LNCAP (cell line): ENCODE data around the gene ZNF79.
A peak's percentile ranks its signal among the peaks of the same experiment; 100 is the strongest.

ENCODE experiments used
- TF ChIP-seq, protein P1 (sequence below): fragments of 450-650 bp; IDR thresholded peaks from 2 replicates; pipeline ENCODE4 v1.5.1; 2017; ENCODE audit warnings: mild to moderate bottlenecking

The ZNF79 gene

DNA sequence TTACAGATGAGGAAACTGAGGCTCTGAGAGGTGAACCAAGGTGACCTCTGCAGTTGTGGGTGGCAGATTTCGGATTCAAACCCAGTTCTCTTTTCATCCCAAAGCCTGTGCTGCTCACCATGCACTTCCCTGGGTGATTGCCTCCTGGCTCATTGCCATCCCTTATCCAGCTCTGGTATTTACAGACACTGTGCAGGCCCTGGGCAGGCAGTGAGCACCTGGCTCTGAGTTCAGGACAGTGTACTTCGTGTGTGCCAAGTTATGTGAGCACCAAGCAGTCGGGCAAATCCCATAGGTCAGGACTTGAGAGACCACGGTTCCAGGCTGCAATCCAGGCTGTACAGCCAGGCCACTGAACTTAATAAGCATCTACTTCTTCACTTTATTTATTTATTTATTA is 28.5 kb downstream of the ZNF79 start:
- TF ChIP-seq, protein P1, sequence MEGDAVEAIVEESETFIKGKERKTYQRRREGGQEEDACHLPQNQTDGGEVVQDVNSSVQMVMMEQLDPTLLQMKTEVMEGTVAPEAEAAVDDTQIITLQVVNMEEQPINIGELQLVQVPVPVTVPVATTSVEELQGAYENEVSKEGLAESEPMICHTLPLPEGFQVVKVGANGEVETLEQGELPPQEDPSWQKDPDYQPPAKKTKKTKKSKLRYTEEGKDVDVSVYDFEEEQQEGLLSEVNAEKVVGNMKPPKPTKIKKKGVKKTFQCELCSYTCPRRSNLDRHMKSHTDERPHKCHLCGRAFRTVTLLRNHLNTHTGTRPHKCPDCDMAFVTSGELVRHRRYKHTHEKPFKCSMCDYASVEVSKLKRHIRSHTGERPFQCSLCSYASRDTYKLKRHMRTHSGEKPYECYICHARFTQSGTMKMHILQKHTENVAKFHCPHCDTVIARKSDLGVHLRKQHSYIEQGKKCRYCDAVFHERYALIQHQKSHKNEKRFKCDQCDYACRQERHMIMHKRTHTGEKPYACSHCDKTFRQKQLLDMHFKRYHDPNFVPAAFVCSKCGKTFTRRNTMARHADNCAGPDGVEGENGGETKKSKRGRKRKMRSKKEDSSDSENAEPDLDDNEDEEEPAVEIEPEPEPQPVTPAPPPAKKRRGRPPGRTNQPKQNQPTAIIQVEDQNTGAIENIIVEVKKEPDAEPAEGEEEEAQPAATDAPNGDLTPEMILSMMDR, result no peak

DNA sequence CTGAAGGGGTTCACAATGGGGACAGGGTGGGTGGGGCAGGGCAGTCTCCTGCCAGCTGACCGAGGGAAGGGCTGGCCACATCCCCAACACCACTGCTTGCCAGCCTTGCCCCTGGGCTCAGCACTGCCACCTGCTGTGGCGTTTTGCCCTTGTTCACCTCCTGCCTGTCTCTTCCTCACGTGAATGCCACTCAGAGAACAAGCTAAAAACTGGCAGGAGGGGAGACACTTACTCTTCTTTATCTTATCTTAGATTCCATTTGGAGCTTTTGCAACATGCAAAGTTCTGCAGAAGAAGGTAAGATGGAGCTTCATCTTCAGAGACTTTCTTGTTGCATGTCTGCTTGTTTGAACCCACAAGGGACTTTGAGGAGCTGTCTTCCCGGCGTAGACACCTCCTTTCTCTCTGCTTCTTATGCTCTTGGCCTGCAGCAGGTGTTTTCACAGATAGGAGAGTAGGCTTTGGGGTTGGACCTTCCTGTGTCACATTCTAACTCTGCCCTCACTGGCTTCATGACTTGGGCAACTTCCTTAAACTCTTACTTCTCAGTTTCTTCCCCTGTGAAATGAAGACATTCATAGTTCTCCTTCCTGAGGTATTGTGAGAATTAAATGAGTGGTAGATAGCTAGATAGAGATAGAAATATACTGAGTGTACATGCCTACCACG is 31.3 kb downstream of the ZNF79 start:
- TF ChIP-seq, protein P1, result peak; percentile 46; the same call in 1 of the 2 replicates

DNA sequence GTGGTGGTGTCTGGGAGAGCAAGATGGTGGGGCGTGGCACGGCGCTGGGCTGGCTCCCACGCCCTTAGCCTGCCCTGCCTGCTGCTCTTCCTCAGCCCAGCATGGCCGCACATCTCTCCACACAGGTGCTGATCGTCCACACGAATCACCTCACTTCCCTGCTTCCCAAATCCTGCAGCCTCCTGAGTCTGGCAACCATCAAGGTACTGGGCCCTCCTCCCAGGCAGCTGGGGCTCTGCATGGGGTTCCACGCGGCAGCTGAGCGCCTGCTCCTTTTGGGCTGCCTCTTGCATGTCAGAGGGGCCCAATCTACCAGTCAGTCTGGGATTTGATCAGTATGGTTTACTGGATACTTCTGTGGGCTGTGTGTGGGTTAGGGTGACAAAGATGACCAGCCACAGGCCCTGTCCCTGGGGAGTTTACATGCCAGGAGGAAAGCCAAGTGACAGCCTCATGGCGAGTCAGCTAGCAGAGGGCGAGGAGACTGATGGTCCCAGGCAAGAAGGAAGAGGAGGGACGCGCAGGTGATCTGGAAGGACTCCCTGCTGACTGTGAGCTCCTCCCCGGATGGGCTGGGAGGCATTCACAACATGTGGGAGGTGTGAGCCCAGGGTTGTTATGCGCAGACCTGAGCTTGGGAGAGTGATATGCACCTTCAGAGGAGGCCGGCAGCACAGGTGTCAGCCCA is 33.2 kb downstream of the ZNF79 start:
- TF ChIP-seq, protein P1, result no peak

DNA sequence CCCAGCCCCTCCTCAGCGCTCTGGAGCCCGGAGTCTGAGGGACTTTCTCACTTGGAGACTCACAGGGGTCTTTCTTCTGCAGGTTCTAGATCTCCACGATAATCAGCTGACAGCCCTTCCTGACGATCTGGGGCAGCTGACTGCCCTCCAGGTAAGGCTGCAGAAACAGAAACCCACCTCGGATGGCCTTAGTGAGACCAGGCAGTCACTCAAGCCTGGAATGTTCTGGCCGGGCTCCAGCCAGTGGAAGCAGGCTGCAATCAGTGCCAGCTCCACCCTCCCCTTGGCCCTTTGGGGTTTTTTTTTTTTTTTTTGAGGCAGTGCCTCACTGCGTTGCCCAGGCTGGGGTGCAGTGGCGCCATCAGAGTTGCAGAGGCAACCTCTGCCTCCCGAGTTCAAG is 34.7 kb downstream of the ZNF79 start:
- TF ChIP-seq, protein P1, result no peak

DNA sequence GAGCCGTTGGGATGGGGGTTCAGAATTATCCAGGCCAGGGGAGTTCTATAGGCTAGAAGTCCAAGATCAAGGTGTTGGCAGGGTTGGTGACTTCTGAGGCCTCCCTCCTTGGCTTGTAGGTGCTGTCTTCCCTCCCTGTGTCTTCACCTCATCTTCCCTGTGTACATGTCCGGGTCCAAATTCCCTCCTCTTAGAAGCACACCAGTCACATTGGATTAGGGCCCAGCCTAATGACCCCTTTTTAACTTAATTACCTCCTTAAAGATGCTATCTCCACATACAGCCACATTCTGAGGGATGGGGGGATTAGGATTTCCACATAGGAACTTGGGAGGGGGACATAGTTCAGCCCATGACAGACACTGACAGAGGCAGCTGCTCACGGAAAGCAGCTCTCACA is 39.2 kb downstream of the ZNF79 start:
- TF ChIP-seq, protein P1, result no peak

DNA sequence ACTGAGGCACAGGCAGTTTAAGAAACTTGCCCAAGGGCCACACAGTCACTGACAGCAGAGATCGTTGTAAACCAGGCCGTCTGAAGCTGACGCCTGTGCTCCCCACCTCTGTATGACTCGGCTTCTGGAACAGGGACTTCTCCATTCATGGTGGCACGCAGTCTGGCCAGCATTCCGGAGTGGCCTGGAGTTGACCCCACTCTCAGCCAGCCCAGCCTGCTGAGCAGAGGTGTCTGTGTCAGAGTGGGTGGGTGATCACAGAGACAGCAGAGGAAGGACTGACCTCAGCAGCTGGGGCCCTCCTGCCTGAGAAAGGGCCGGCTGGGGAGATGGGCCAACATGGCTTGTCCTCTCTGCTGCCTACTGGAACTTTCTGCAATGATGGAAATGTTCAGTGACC is 39.7 kb downstream of the ZNF79 start:
- TF ChIP-seq, protein P1, result no peak

DNA sequence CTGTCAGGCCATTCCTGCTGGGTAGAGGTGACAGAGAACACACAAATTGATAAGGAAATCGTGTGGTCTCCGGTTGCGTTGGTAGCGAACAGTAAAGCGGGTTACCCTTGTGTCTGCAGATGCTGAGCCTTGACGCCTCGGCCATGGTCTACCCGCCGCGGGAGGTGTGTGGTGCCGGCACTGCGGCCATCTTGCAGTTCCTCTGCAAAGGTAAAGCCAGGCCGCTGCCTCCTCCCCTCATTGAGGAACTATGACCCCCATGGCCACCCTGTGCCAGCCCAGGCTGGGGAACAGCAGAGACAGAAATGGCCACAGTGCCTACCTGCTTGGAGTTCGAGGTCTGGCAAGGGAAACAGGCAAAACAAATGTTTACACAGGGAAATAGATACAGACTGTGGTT is 43.4 kb downstream of the ZNF79 start:
- TF ChIP-seq, protein P1, result no peak
